GM12878 (cell line): Measurements from ENCODE around the gene SHC4. TPM values are rescaled to one million over a fixed set of nuclear protein-coding genes. Genes with fewer than 3 reads are reported as not detected.

Source experiments
- ATAC-seq: fragments of 200-7000 bp; cut with Tn5 transposase; 3 replicates; pipeline ENCODE4 v1.9.1; 2020; ENCODE audit warnings: mild to moderate bottlenecking, moderate library complexity
- BruUV-seq: library from RNA; stranded (reverse); fragments of 400-500 nt; replicated peaks from 2 replicates; lab custom pipeline; 2021; lab: Mats Ljungman, UMichigan
- CTCF ChIA-PET: fragments of 300-600 bp; sonication (Branson Sonifier 250); formaldehyde crosslinking; extraction: SDS; loops from one replicate; lab custom pipeline; 2021; ENCODE audit warnings: inconsistent platforms; lab: Yijun Ruan, JAX
- POLR2A ChIA-PET: fragments of 350-600 bp; formaldehyde crosslinking; extraction: SDS; loops from one replicate; lab custom pipeline; 2021; ENCODE audit warnings: inconsistent platforms; lab: Charles Lee
- RAD21 ChIA-PET: fragments of 300-600 bp; sonication (Branson Sonifier 250); formaldehyde crosslinking; loops from one replicate; lab custom pipeline; 2023; ENCODE audit warnings: antibody characterized with exemption; ENCODE audit not compliant: unreplicated experiment; lab: Charles Lee
- SMC1A ChIA-PET: fragments of 300-600 bp; sonication (Branson Sonifier 250); formaldehyde crosslinking; loops from one replicate; lab custom pipeline; 2023; ENCODE audit not compliant: unreplicated experiment, uncharacterized antibody; lab: Charles Lee
- DNase-seq: peaks from one replicate; pipeline ENCODE4 v3.0.0-alpha.2; 2011; ENCODE audit warnings: low read depth, low spot score
- FAIRE-seq: peaks from 3 replicates; lab custom pipeline; 2011; peaks lifted over from hg19 to GRCh38; lab: Jason Lieb, UNC
- H2AFZ ChIP-seq: 2 replicates; pipeline ENCODE4 v1.6.0; 2011; ENCODE audit warnings: low read depth, low read length, control low read depth; ENCODE audit not compliant: control insufficient read depth
- H3K27ac ChIP-seq: 2 replicates; pipeline ENCODE4 v1.5.1; 2011; ENCODE audit warnings: control low read depth; ENCODE audit not compliant: control insufficient read depth, insufficient read depth
- H3K27me3 ChIP-seq, 2 experiments: replicated peaks in 1 of 2; 2 replicates each; pipeline versions ENCODE4 v1.6.0 to v1.6.1; 2011; ENCODE audit warnings: low read length in 1 of 2; ENCODE audit not compliant: control insufficient read depth in 2 of 2, insufficient read depth in 2 of 2
- H3K36me3 ChIP-seq, 2 experiments: 2 replicates each; pipeline ENCODE4 v1.5.1; 2011; ENCODE audit warnings: low read length in 1 of 2; ENCODE audit not compliant: control insufficient read depth in 2 of 2, insufficient read depth in 2 of 2
- H3K4me1 ChIP-seq: 2 replicates; pipeline ENCODE4 v1.6.1; 2011; ENCODE audit warnings: mild to moderate bottlenecking, low read length, moderate library complexity, mixed read lengths; ENCODE audit not compliant: control insufficient read depth, insufficient read depth
- H3K4me2 ChIP-seq: 2 replicates; pipeline ENCODE4 v1.6.0; 2011; ENCODE audit warnings: control low read depth; ENCODE audit not compliant: control insufficient read depth, insufficient read depth
- H3K4me3 ChIP-seq: fragments of 200-600 bp; sonication (generic); 2 replicates; pipeline ENCODE4 v1.5.1; 2016
- H3K79me2 ChIP-seq: 2 replicates; pipeline ENCODE4 v1.6.0; 2011; ENCODE audit warnings: low read length; ENCODE audit not compliant: control insufficient read depth, insufficient read depth
- H3K9ac ChIP-seq: 2 replicates; pipeline ENCODE4 v1.8.0; 2011; ENCODE audit warnings: low read length, control low read depth, mixed read lengths; ENCODE audit not compliant: control insufficient read depth, insufficient read depth
- H3K9me3 ChIP-seq: replicated peaks from 3 replicates; pipeline ENCODE4 v1.5.1; 2011; ENCODE audit warnings: mild to moderate bottlenecking, low read length; ENCODE audit not compliant: control insufficient read depth, insufficient read depth
- H4K20me1 ChIP-seq: 2 replicates; pipeline ENCODE4 v1.6.0; 2011; ENCODE audit not compliant: control insufficient read depth, insufficient read depth
- CBX3 ChIP-seq: fragments of 200-600 bp; sonication (generic); IDR thresholded peaks from 2 replicates; pipeline ENCODE4 v1.6.1; 2016; ENCODE audit warnings: low read depth, borderline replicate concordance
- KLF5 ChIP-seq: fragments of 450-650 bp; IDR thresholded peaks from 2 replicates; pipeline ENCODE4 v1.6.1; 2014; ENCODE audit warnings: mild to moderate bottlenecking; ENCODE audit not compliant: partially characterized antibody
- NFYA ChIP-seq: IDR thresholded peaks from 2 replicates; pipeline ENCODE4 v1.6.1; 2011; ENCODE audit warnings: low read depth, mild to moderate bottlenecking, low read length, improper control_type of control experiment, borderline replicate concordance
- NFYB ChIP-seq: IDR thresholded peaks from 2 replicates; pipeline ENCODE4 v1.6.1; 2011; ENCODE audit warnings: low read depth, mild to moderate bottlenecking, low read length, improper control_type of control experiment, moderate library complexity; ENCODE audit not compliant: insufficient read depth
- RB1 ChIP-seq: fragments of 450-650 bp; formaldehyde crosslinking; IDR thresholded peaks from 2 replicates; pipeline ENCODE4 v1.6.1; 2017; ENCODE audit warnings: mild to moderate bottlenecking, borderline replicate concordance
- SMAD5 ChIP-seq: IDR thresholded peaks from 2 replicates; pipeline ENCODE4 v1.6.1; 2016; ENCODE audit warnings: antibody characterized with exemption, low read depth
- STAT1 ChIP-seq: fragments of 450-650 bp; conservative IDR thresholded peaks from 2 replicates; pipeline ENCODE4 v1.6.1; 2014; ENCODE audit warnings: antibody characterized with exemption, mild to moderate bottlenecking
- TCF12 ChIP-seq: IDR thresholded peaks from 2 replicates; pipeline ENCODE4 v1.6.1; 2011; ENCODE audit warnings: low read depth, mild to moderate bottlenecking, low read length
- WGBS: methylation state at CpG from one replicate; pipeline ENCODE4 v1.1.6; 2016; ENCODE audit warnings: low lambda C conversion rate; ENCODE audit not compliant: insufficient replicate concordance, insufficient coverage; ENCODE audit errors: missing lambda C conversion rate; 5-methylcytosine and 5-hydroxymethylcytosine counted together
- in situ Hi-C: fragments of 300-500 bp; cut with MboI; formaldehyde crosslinking; loops from 9 replicates; pipeline ENCODE4 v1.14.3; 2018; ENCODE audit warnings: mixed read lengths
- intact Hi-C: fragments of 100-400 bp; cut with micrococcal nuclease; formaldehyde crosslinking; loops from one replicate; pipeline ENCODE4 v1.14.2; 2022; ENCODE audit not compliant: unreplicated experiment
- polyA plus RNA-seq, 11 experiments: library from polyadenylated mRNA; depleted of rRNA in 4 of 11; unstranded in 6 of 11; stranded (reverse) in 5 of 11; fragments of >200 nt; fragmentation: Nextera tagmentation in 4 of 11; fragmentation: Illumina TruSeq in 1 of 11; extraction: Ambion mirVana in 4 of 11; extraction: Trizol in 1 of 11; gene quantifications; 1 replicate in 1 of 11; 2 replicates in 10 of 11; pipeline versions ENCODE4 v1.2.1 to v1.2.3, GENCODE V29; 2011 to 2016; ENCODE audit warnings: inconsistent platforms in 2 of 11, missing spikeins in 2 of 11, low read depth in 1 of 11
- total RNA-seq, 4 experiments: library from RNA; depleted of rRNA in 3 of 4; stranded (reverse); fragments of >200 nt in 3 of 4; fragmentation: Illumina TruSeq in 1 of 4; extraction: Trizol in 1 of 4; gene quantifications; 2 replicates each; pipeline versions ENCODE4 v1.2.1 to v1.2.3, GENCODE V29; 2013 to 2021
- TF ChIP-seq, protein P1 (sequence below): IDR thresholded peaks from 2 replicates; pipeline ENCODE4 v1.6.1; 2011; ENCODE audit warnings: borderline replicate concordance, low read depth, mild to moderate bottlenecking, moderate library complexity, low read length; ENCODE audit not compliant: insufficient read depth, poor library complexity, severe bottlenecking
- TF ChIP-seq, protein P2 (sequence below): IDR thresholded peaks from 2 replicates; pipeline ENCODE4 v1.6.1; 2012; ENCODE audit warnings: improper control_type of control experiment, low read depth, low read length; ENCODE audit not compliant: insufficient replicate concordance
- TF ChIP-seq, protein P3 (sequence below): fragments of 450-650 bp; conservative IDR thresholded peaks from 2 replicates; pipeline ENCODE4 v1.6.1; 2017; ENCODE audit warnings: mild to moderate bottlenecking, moderate library complexity
- TF ChIP-seq, protein P4 (sequence below): fragments of 450-650 bp; IDR thresholded peaks from 2 replicates; pipeline ENCODE4 v1.6.1; 2016; ENCODE audit warnings: mild to moderate bottlenecking

Gene SHC4
- total and polyA plus RNA-seq, 10 of the 15 experiments (the other 5 are each of a cell fraction or from before 2014, with no cell fraction given): 0.04 to 0.87 (median 0.14) TPM

DNA sequence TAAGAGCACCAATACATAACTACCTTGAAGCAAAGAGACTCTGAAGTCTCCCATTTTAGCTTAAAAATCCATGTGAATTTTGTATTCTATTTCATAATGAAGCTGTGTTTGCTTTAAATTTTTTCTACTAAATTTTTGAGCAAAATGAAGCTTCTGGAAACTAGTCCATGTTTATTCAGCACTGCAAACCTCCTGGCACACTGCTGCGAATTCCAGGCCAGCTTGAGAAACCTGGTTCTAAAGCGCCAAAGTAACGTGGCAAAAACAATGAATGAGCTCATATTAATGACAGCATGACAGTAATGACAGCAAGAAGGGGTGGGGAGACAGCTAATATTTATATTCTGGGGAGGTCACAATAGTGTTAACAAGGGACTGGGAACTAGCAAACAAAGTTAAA is 178.5 kb downstream of the SHC4 start:
- CTCF ChIA-PET: interaction anchor here (0.6 to 0.9 kb wide), 2 partner anchors 9 to 243 kb away, joined by 3 read pairs; no protein-coding TSS in a partner anchor
- 100% methylated on average over 3 of the region's 3 CpGs for WGBS

More for the DNA sequence above, 178.5 kb downstream of the SHC4 start:
- no peaks in the 10 kb centered on the region for H3K9me3 ChIP-seq
- RAD21 ChIA-PET: interaction anchor here (0.7 kb wide), 1 partner anchor 10 kb away, joined by 3 read pairs; no protein-coding TSS in a partner anchor
- no peaks in the 10 kb centered on the region for H3K4me1 ChIP-seq
- DNase-seq: no peak
- TF ChIP-seq KLF5 (no peak), NFYB (no peak), NFYA (no peak), TCF12 (no peak), CBX3 (no peak), RB1 (no peak), STAT1 (no peak), SMAD5 (no peak)
- TF ChIP-seq, protein P1, sequence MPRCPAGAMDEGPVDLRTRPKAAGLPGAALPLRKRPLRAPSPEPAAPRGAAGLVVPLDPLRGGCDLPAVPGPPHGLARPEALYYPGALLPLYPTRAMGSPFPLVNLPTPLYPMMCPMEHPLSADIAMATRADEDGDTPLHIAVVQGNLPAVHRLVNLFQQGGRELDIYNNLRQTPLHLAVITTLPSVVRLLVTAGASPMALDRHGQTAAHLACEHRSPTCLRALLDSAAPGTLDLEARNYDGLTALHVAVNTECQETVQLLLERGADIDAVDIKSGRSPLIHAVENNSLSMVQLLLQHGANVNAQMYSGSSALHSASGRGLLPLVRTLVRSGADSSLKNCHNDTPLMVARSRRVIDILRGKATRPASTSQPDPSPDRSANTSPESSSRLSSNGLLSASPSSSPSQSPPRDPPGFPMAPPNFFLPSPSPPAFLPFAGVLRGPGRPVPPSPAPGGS: no peak
- TF ChIP-seq, protein P2, sequence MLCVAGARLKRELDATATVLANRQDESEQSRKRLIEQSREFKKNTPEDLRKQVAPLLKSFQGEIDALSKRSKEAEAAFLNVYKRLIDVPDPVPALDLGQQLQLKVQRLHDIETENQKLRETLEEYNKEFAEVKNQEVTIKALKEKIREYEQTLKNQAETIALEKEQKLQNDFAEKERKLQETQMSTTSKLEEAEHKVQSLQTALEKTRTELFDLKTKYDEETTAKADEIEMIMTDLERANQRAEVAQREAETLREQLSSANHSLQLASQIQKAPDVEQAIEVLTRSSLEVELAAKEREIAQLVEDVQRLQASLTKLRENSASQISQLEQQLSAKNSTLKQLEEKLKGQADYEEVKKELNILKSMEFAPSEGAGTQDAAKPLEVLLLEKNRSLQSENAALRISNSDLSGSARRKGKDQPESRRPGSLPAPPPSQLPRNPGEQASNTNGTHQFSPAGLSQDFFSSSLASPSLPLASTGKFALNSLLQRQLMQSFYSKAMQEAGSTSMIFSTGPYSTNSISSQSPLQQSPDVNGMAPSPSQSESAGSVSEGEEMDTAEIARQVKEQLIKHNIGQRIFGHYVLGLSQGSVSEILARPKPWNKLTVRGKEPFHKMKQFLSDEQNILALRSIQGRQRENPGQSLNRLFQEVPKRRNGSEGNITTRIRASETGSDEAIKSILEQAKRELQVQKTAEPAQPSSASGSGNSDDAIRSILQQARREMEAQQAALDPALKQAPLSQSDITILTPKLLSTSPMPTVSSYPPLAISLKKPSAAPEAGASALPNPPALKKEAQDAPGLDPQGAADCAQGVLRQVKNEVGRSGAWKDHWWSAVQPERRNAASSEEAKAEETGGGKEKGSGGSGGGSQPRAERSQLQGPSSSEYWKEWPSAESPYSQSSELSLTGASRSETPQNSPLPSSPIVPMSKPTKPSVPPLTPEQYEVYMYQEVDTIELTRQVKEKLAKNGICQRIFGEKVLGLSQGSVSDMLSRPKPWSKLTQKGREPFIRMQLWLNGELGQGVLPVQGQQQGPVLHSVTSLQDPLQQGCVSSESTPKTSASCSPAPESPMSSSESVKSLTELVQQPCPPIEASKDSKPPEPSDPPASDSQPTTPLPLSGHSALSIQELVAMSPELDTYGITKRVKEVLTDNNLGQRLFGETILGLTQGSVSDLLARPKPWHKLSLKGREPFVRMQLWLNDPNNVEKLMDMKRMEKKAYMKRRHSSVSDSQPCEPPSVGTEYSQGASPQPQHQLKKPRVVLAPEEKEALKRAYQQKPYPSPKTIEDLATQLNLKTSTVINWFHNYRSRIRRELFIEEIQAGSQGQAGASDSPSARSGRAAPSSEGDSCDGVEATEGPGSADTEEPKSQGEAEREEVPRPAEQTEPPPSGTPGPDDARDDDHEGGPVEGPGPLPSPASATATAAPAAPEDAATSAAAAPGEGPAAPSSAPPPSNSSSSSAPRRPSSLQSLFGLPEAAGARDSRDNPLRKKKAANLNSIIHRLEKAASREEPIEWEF: no peak
- TF ChIP-seq, protein P3, sequence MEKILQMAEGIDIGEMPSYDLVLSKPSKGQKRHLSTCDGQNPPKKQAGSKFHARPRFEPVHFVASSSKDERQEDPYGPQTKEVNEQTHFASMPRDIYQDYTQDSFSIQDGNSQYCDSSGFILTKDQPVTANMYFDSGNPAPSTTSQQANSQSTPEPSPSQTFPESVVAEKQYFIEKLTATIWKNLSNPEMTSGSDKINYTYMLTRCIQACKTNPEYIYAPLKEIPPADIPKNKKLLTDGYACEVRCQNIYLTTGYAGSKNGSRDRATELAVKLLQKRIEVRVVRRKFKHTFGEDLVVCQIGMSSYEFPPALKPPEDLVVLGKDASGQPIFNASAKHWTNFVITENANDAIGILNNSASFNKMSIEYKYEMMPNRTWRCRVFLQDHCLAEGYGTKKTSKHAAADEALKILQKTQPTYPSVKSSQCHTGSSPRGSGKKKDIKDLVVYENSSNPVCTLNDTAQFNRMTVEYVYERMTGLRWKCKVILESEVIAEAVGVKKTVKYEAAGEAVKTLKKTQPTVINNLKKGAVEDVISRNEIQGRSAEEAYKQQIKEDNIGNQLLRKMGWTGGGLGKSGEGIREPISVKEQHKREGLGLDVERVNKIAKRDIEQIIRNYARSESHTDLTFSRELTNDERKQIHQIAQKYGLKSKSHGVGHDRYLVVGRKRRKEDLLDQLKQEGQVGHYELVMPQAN: no peak
- TF ChIP-seq, protein P4, sequence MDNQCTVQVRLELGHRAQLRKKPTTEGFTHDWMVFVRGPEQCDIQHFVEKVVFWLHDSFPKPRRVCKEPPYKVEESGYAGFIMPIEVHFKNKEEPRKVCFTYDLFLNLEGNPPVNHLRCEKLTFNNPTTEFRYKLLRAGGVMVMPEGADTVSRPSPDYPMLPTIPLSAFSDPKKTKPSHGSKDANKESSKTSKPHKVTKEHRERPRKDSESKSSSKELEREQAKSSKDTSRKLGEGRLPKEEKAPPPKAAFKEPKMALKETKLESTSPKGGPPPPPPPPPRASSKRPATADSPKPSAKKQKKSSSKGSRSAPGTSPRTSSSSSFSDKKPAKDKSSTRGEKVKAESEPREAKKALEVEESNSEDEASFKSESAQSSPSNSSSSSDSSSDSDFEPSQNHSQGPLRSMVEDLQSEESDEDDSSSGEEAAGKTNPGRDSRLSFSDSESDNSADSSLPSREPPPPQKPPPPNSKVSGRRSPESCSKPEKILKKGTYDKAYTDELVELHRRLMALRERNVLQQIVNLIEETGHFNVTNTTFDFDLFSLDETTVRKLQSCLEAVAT: no peak
- TF ChIP-seq, all 136 proteins: peak for 0
- H3K27ac ChIP-seq: no peak overlapping the region
- in situ Hi-C loops: no loop called here
- no peaks in the 10 kb centered on the region for H3K79me2 ChIP-seq
- no peak overlapping the region for H3K9ac ChIP-seq
- no peak overlapping the region for H2AFZ ChIP-seq
- intact Hi-C loops: no loop called here
- no peaks in the 10 kb centered on the region for H3K27me3 ChIP-seq
- no TSS peak for BruUV-seq
- H3K36me3 ChIP-seq: peaks cover 3 to 6% of the 10 kb centered on the region in 2 experiments
- ATAC-seq (no peak), FAIRE-seq (no peak)
- POLR2A ChIA-PET: interaction anchor here (0.7 to 1.2 kb wide), 2 partner anchors 26 to 165 kb away, joined by 4 to 5 read pairs; partner anchors contain the start of gene CEP152
- SMC1A ChIA-PET: interaction anchor here (0.8 to 1.6 kb wide), 5 partner anchors 9 to 32 kb away, joined by 4 to 5 read pairs (median 4); no protein-coding TSS in a partner anchor
- no peaks in the 10 kb centered on the region for H4K20me1 ChIP-seq
- H3K4me2 ChIP-seq: no peak overlapping the region
- no peak overlapping the region for H3K4me3 ChIP-seq
